ENCODE data around the gene ADAM12.

The ADAM12 gene

DNA sequence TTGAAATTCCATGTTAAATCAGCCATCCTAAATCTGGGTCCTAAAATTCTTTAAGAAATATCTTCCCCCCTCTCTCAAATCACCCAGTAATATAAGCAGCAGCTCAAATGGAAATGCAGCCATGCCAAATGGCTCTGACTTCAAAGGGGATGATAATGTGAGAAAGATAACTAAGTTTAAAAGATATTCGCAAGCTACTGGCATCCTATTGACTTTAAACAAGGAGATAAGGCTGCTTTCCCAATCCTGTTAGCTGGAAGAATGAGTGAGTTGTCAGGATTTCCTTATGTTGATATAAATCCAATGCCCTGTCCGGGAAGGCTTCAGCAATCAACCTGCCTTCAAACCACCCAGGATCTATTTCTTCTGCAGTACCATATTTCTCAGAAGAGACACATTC, 320.0 kb downstream of the ADAM12 start:
- Mint-ChIP-seq H3K27ac (no peak overlapping the region), H3K9me3 (no peaks in the 10 kb centered on the region), H3K36me3 (ENCODE audit: low read depth) (no peaks in the 10 kb centered on the region), H3K27me3 (ENCODE audit: low read depth) (peaks cover 8% of the 10 kb centered on the region), H3K4me1 (peaks cover 56% of the 10 kb centered on the region), H3K4me3 (no peak overlapping the region)
- TF ChIP-seq, protein P1, sequence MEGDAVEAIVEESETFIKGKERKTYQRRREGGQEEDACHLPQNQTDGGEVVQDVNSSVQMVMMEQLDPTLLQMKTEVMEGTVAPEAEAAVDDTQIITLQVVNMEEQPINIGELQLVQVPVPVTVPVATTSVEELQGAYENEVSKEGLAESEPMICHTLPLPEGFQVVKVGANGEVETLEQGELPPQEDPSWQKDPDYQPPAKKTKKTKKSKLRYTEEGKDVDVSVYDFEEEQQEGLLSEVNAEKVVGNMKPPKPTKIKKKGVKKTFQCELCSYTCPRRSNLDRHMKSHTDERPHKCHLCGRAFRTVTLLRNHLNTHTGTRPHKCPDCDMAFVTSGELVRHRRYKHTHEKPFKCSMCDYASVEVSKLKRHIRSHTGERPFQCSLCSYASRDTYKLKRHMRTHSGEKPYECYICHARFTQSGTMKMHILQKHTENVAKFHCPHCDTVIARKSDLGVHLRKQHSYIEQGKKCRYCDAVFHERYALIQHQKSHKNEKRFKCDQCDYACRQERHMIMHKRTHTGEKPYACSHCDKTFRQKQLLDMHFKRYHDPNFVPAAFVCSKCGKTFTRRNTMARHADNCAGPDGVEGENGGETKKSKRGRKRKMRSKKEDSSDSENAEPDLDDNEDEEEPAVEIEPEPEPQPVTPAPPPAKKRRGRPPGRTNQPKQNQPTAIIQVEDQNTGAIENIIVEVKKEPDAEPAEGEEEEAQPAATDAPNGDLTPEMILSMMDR (IDR thresholded peaks at IDR 0.05; ENCODE audit: unreplicated experiment in 3 of 3) = no peak

DNA sequence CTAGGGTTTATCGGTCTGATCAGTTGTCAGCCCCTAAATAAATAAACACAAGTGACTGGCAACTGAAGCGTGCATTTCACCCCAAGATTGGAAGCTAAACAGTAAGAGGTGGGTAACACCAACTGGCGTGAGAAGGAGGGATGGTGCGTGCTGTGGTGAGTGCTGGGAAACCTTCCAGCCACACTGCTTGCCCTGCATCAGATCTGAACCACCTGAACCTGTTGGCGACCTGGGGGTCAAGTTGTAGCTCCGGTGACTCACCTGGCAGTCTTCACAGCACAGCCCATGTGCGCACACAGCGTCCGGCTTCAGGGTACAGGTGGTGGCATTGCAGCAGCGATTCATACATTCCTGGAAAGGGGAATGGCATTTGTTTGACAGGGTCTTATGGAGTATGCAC, 321.8 kb downstream of the ADAM12 start:
- Mint-ChIP-seq H3K27ac (peak overlapping the region in 2 of 3 experiments; percentile 68 to 70), H3K9me3 (no peaks in the 10 kb centered on the region), H3K27me3 (ENCODE audit: low read depth) (peaks cover 7% of the 10 kb centered on the region), H3K36me3 (ENCODE audit: low read depth) (peaks cover 1% of the 10 kb centered on the region), H3K4me1 (peaks cover 51% of the 10 kb centered on the region), H3K4me3 (no peak overlapping the region)
- TF ChIP-seq, protein P1 (IDR thresholded peaks at IDR 0.05; ENCODE audit: unreplicated experiment in 3 of 3) = no peak

DNA sequence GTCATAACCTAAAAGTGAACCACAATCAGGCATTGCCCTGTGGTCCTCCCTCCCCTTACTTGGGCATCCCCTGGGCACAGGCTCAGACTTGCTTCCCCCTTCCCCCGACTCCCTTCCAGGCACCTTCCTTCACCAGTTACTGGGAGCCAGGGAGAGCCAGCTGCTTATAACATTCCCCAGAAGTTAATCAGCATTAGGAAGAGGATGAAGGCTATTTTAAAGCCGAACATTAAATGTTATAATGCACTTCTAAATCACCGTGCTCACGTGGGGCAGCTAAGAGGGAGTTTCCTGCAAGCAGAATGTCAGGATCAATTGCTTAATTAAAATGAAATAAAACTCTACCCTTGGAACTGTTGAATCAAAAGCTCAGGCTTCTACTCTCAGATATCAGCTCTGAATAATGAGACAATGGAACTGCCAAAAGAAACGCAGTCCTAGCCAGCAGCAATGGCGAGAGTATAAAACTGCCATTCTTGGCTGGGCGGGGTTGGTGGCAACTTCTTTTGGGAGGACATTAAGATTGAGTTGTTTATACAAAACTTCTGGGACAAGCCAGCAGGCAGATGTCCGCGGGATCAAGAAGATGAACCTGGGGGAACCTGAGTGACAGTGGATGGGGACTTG, 322.4 kb downstream of the ADAM12 start:
- Mint-ChIP-seq H3K27ac (peak overlapping the region in 2 of 3 experiments; percentile 68 to 70), H3K4me3 (no peak overlapping the region), H3K4me1 (peaks cover 51% of the 10 kb centered on the region), H3K36me3 (ENCODE audit: low read depth) (peaks cover 5% of the 10 kb centered on the region), H3K9me3 (no peaks in the 10 kb centered on the region), H3K27me3 (ENCODE audit: low read depth) (peaks cover 10% of the 10 kb centered on the region)
- TF ChIP-seq, protein P1 (IDR thresholded peaks at IDR 0.05; ENCODE audit: unreplicated experiment in 3 of 3) = no peak

DNA sequence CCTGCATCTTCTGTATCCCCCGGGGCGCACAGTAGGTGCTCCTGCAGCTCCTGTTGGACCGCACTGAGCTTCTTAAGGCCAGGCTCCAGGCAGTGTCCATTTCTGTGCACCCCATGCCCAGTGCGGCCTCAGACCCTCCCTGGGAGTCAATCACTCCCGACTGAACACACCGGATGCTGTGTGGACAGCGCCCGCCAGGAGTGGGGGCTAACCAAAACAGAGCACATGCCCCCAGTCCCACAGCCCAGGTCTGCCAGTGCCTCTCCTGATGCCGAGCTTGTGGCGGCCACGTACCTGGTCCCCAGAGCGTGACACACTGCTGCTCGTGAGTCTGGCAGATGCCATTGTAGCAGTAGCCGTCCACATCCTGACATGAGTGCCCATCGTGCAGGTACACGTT, 323.8 kb downstream of the ADAM12 start:
- Mint-ChIP-seq H3K27ac (no peak overlapping the region), H3K27me3 (ENCODE audit: low read depth) (peaks cover 10% of the 10 kb centered on the region), H3K4me3 (no peak overlapping the region), H3K4me1 (peaks cover 56% of the 10 kb centered on the region), H3K9me3 (no peaks in the 10 kb centered on the region), H3K36me3 (ENCODE audit: low read depth) (peaks cover 5% of the 10 kb centered on the region)
- TF ChIP-seq, protein P1 (IDR thresholded peaks at IDR 0.05; ENCODE audit: unreplicated experiment in 3 of 3) = no peak

DNA sequence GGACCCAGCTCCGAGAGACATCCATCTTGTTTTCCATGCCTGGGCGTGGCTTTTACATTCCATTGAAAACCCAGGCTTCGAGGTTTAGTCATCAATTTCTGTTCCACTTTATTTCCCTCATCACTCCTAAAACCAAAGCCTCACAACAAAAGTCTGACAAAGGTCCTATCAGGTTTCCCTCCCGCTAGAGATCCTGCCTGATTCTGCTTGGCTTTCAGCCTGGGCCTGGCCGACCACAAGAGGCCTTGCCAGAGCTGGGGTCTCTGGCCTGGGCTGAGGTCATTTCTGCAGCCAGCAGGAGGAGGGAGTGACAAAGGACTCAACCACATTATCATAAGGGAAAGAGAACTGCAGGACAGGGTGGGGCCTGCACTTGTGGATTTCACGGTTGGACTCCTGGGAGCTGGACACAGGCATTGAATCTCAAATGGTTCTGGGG, 324.9 kb downstream of the ADAM12 start:
- TF ChIP-seq, protein P1 (IDR thresholded peaks at IDR 0.05; ENCODE audit: unreplicated experiment in 3 of 3) = no peak
- Mint-ChIP-seq H3K9me3 (no peaks in the 10 kb centered on the region), H3K36me3 (ENCODE audit: low read depth) (peaks cover 5% of the 10 kb centered on the region), H3K27me3 (ENCODE audit: low read depth) (peaks cover 13% of the 10 kb centered on the region), H3K27ac (peak overlapping the region; percentile 41 to 80 (median 71)), H3K4me3 (no peak overlapping the region), H3K4me1 (peaks cover 62% of the 10 kb centered on the region)

Data from nephron (organoid).